GM12873 (cell line): ENCODE data around the gene PLXNA4.

Experiments
- CTCF ChIP-seq: IDR thresholded peaks from 2 replicates; pipeline ENCODE4 v1.5.1; 2012; ENCODE audit warnings: low read depth, mild to moderate bottlenecking, moderate library complexity, low read length, control low read depth; ENCODE audit not compliant: insufficient read depth; ENCODE audit errors: missing control alignments

Gene PLXNA4

GRCh38 chr7:132203021-132203420 lies 373.2 kb downstream of the PLXNA4 start:
- no peak for TF ChIP-seq CTCF

- TF ChIP-seq CTCF, result no peak
Measured at GRCh38 chr7:132202541-132202940, 373.7 kb downstream of the PLXNA4 start.

GRCh38 chr7:132200141-132200540 lies 376.1 kb downstream of the PLXNA4 start:
- no peak for TF ChIP-seq CTCF

GRCh38 chr7:132199626-132200025 lies 376.6 kb downstream of the PLXNA4 start:
- no peak for TF ChIP-seq CTCF

- TF ChIP-seq CTCF, result no peak
Measured at GRCh38 chr7:132197772-132198171, 378.5 kb downstream of the PLXNA4 start.

GRCh38 chr7:132193898-132194297 lies 382.4 kb downstream of the PLXNA4 start:
- TF ChIP-seq CTCF, result no peak

- no peak for TF ChIP-seq CTCF
Measured at GRCh38 chr7:132192809-132193208, 383.5 kb downstream of the PLXNA4 start.
